Left lung (tissue), 10 donors: ENCODE results near the gene LSM14A. TPM values are rescaled to one million over a fixed set of nuclear protein-coding genes. Genes with fewer than 3 reads are reported as not detected.

ENCODE experiments used
- ATAC-seq: fragments of 200-7000 bp; cut with Tn5 transposase; one replicate; pipeline ENCODE4 v1.9.1; 2020; ENCODE audit warnings: moderate library complexity
- DNase-seq, 4 donors: peaks; one replicate each; pipeline ENCODE4 v3.0.0-alpha.2; 2013 to 2020
- H3K27ac ChIP-seq, 2 donors: fragments of 200-600 bp; sonication (generic) in 1 of 2; one replicate each; pipeline versions ENCODE4 v1.5.0 to v1.8.0; 2020 to 2021
- H3K27me3 ChIP-seq, 2 donors: fragments of 200-600 bp; sonication (generic) in 1 of 2; one replicate each; pipeline versions ENCODE4 v1.5.0 to v1.8.0; 2020 to 2021
- H3K36me3 ChIP-seq, 2 donors: fragments of 200-600 bp; sonication (generic) in 1 of 2; one replicate each; pipeline versions ENCODE4 v1.5.0 to v1.8.0; 2020 to 2021
- H3K4me1 ChIP-seq, 2 donors: fragments of 200-600 bp; one replicate each; pipeline ENCODE4 v1.8.0; 2021
- H3K4me3 ChIP-seq, 2 donors: fragments of 200-600 bp; sonication (generic) in 1 of 2; one replicate each; pipeline versions ENCODE4 v1.5.0 to v1.8.0; 2020 to 2021; ENCODE audit warnings: mild to moderate bottlenecking in 1 of 2
- H3K9me3 ChIP-seq, 2 donors: fragments of 200-600 bp; sonication (generic) in 1 of 2; one replicate each; pipeline versions ENCODE4 v1.5.0 to v1.8.0; 2020 to 2021
- intact Hi-C, 2 donors: fragments of 100-400 bp; cut with DNase I; formaldehyde crosslinking; loops; one replicate each; pipeline versions ENCODE4 v1.11.2 to v1.14.2; 2022
- polyA plus RNA-seq, 6 donors: library from polyadenylated mRNA; unstranded; fragments of 120-200 nt; gene quantifications; one replicate each; pipeline ENCODE4 v1.2.1, GENCODE V29; 2013; ENCODE audit not compliant: insufficient read length in 6 of 6
- total RNA-seq, 2 donors: library from RNA; stranded (reverse); fragmentation: NEBNext Ultra II Directional; extraction: Animal tissue kit (Norgen Biotek cat#: 25700); gene quantifications; one replicate each; pipeline ENCODE4 v1.2.1, GENCODE V29; 2021
- TF ChIP-seq, protein P1 (sequence below), 2 donors: fragments of 200-600 bp; sonication (generic) in 1 of 2; IDR thresholded peaks; one replicate each; pipeline versions ENCODE4 v1.5.0 to v1.8.0; 2021; ENCODE audit warnings: antibody characterized with exemption in 2 of 2
- donor health status: DM: no; HTN: yes; CAD: no.
- donor health status: DM: no; HTN: no; CAD: no.

LSM14A gene
- total and polyA plus RNA-seq, 8 donors = 88.0 to 176 (median 155) TPM

GRCh38 chr19:34135054-34135800, 37.1 kb upstream of the LSM14A start:
- no peak for DNase-seq
- Histone ChIP-seq H3K36me3 (no peaks in the 10 kb centered on the region), H3K27me3 (no peaks in the 10 kb centered on the region), H3K4me1 (peaks cover 0 to 14% of the 10 kb centered on the region in 2 donors), H3K9me3 (no peaks in the 10 kb centered on the region), H3K27ac (peak overlapping the region; percentile 88 to 89), H3K4me3 (peak overlapping the region; percentile 68 to 86)
- intact Hi-C loops = no loop called here
- no peak for ATAC-seq
- TF ChIP-seq, protein P1, sequence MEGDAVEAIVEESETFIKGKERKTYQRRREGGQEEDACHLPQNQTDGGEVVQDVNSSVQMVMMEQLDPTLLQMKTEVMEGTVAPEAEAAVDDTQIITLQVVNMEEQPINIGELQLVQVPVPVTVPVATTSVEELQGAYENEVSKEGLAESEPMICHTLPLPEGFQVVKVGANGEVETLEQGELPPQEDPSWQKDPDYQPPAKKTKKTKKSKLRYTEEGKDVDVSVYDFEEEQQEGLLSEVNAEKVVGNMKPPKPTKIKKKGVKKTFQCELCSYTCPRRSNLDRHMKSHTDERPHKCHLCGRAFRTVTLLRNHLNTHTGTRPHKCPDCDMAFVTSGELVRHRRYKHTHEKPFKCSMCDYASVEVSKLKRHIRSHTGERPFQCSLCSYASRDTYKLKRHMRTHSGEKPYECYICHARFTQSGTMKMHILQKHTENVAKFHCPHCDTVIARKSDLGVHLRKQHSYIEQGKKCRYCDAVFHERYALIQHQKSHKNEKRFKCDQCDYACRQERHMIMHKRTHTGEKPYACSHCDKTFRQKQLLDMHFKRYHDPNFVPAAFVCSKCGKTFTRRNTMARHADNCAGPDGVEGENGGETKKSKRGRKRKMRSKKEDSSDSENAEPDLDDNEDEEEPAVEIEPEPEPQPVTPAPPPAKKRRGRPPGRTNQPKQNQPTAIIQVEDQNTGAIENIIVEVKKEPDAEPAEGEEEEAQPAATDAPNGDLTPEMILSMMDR (IDR thresholded peaks at IDR 0.05) = no peak

DNA sequence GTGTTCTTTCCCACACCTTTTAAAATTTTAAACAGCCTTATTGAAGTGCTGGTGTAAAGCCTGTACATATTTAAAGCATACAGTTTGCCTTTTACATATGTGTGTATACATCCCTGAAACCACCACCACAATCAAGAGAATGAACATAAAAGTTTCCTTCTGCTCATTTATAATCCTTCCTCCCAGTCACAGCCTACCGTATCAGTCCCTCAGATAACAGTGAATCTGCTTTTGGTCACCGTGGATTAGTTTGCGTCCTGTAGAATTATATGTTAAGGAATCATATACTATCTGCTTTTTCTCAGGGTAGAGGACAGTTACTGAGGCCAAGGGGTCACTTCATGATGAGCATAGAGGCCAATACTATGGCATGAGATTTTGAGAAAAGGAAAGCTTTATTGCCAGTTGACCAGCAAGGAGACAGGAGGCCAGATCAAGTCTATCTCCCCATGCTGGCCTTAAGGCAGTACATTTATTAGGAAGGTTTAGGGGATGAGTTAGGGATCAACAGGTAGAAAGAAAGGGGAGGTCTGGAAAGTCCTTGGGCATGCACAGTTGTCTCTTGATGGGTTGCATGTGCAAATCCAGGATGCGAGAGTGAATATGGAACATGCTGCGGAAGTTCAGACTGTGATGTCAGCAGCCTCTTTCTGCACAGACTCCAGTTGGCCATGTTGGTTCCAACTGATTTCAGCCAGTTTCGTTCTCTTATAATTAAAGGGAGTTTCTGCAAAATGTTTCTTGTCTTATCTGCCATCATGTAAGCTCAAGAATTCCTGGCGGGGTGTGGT, 36.3 kb upstream of the LSM14A start:
- DNase-seq = no peak
- H3K9me3 ChIP-seq = no peaks in the 10 kb centered on the region
- H3K27ac ChIP-seq = no peak overlapping the region
- TF ChIP-seq, protein P1 (IDR thresholded peaks at IDR 0.05) = no peak
- no peaks in the 10 kb centered on the region for H3K27me3 ChIP-seq
- intact Hi-C loops = no loop called here
- ATAC-seq = no peak
- H3K4me1 ChIP-seq = peaks cover 0 to 14% of the 10 kb centered on the region in 2 donors
- H3K36me3 ChIP-seq = no peaks in the 10 kb centered on the region
- no peak overlapping the region for H3K4me3 ChIP-seq

DNA sequence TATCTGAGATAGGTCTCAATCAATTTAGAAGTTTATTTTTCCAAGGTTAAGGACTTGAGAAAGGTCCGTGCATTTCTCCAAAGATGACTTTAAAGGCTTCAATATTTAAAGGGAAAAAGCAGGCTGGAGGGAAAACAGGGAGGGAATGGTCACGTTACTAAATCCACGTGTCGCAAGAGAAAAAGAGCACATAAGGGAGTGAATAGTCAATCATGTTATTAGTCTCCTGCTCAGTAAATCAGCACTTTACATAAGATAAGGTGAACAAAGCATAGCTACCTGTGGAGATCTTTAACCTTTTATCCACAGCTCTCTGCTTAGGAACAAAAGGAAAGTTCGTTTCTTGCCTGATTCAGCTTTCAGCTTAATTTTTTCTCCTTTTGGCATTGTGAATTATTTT, 31.3 kb upstream of the LSM14A start:
- no peaks in the 10 kb centered on the region for H3K9me3 ChIP-seq
- intact Hi-C loops = loop anchor here in 1 of 2 donors (10.0 kb wide), 1 partner anchor 96 kb away; no protein-coding TSS in a partner anchor
- no peaks in the 10 kb centered on the region for H3K4me1 ChIP-seq
- no peak overlapping the region for H3K27ac ChIP-seq
- H3K4me3 ChIP-seq = no peak overlapping the region
- H3K27me3 ChIP-seq = no peaks in the 10 kb centered on the region
- no peaks in the 10 kb centered on the region for H3K36me3 ChIP-seq
- ATAC-seq (no peak), DNase-seq (no peak)
- TF ChIP-seq, protein P1 (IDR thresholded peaks at IDR 0.05) = no peak

GRCh38 chr19:34142440-34142839, 29.9 kb upstream of the LSM14A start:
- Histone ChIP-seq H3K36me3 (no peaks in the 10 kb centered on the region), H3K27ac (no peak overlapping the region), H3K27me3 (no peaks in the 10 kb centered on the region), H3K9me3 (no peaks in the 10 kb centered on the region), H3K4me1 (no peaks in the 10 kb centered on the region), H3K4me3 (no peak overlapping the region)
- ATAC-seq (no peak), DNase-seq (no peak)
- intact Hi-C loops = loop anchor here in 1 of 2 donors (10.0 kb wide), 1 partner anchor 98 kb away; no protein-coding TSS in a partner anchor
- TF ChIP-seq, protein P1 (IDR thresholded peaks at IDR 0.05) = no peak

DNA sequence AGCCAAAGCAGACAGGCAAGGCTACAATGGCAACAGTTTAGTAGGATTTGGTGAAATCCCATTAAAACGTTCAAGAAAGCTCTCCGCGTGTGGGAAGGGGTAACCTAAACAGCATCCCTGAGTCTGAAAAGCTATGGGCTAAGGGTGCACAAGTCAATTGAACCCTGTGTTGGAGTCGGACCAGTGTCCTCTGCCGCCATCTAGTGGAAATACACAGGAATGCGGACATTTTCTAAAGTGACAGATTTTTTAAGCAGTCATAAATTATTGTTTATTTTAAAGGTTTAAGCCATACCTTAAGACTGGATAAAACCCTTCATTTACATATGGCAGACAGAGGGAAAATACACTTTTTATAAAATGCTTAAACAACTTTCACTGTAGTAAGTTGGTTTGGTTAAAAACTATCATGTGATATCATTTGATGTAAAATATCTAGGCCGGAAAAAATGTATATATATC, 26.5 kb upstream of the LSM14A start:
- TF ChIP-seq, protein P1 (IDR thresholded peaks at IDR 0.05) = peak; percentile 67 to 68
- DNase-seq = peak in 2 of 4 donors; percentile 42 to 66
- H3K27me3 ChIP-seq = no peaks in the 10 kb centered on the region
- H3K4me1 ChIP-seq = no peaks in the 10 kb centered on the region
- H3K9me3 ChIP-seq = no peaks in the 10 kb centered on the region
- no peaks in the 10 kb centered on the region for H3K36me3 ChIP-seq
- peak; percentile 86 for ATAC-seq
- no peak overlapping the region for H3K4me3 ChIP-seq
- intact Hi-C loops = loop anchor here in 1 of 2 donors (5.0 to 10.0 kb wide), 2 partner anchors 101 to 368 kb away; no protein-coding TSS in a partner anchor
- no peak overlapping the region for H3K27ac ChIP-seq
